Stimulated activated CD8-positive, alpha-beta memory T cell treated with anti-CD3 and anti-CD28 coated beads, Interleukin-12 subunit alpha, Interleukin-12 subunit beta, amount 100 ng/mL, for 4 hours (primary cell): Measurements from ENCODE around the gene THSD8.

Experiments
- DNase-seq: peaks from one replicate; pipeline ENCODE4 v3.0.0-alpha.2; 2020; ENCODE audit warnings: low read depth

Gene THSD8

DNA sequence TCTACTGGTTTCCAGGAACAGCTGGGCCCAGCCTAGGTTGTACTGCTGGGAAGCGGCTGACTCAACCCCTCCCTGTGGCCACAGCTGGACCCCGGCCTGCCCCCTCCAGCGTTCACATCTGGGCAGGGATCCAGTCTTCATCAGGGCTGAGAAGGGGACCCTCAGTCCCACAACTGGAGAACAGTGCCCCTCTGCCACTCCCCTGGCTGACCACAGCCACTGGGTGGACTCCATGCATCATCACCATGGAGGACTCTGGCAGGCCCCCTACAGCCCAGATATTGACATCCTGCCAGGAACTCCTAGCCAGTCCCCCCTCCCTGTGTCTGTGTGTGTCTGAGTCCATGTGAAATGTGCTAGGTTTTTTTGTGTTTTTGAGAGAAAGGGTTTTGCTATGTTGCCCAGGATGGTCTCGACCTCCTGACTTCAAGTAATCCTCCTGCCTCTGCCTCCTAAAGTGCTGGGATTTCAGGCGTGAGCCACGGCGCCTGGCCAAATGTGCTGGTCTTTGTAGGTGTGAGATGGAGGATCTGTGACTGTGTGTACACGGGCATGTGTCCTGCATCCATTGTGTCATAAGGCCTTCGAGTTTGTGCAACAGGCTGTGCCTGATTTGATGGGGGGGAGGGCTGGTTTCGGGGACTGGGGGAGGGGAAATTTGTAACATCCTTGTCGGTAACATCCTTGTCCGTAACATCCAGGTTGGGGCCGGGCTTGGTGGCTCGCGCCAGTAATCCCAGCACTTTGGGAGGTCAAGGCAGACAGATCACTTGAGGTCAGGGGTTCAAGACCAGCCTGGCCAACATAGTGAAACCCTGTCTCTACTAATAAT lies 22.5 kb upstream of the THSD8 start:
- no peak for DNase-seq

DNA sequence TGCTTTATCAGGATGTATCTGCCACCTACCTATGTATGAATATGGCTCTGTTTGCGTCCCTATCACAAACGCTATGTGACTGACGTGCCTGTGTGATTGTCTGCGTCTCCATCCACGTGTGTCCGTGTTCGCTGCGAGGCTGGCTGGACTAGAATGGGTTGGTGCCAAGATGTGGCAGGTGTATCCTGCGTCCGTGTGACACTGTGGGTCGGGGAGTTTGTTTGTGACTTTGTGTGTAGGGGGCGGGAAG lies 19.8 kb upstream of the THSD8 start:
- DNase-seq: no peak

DNA sequence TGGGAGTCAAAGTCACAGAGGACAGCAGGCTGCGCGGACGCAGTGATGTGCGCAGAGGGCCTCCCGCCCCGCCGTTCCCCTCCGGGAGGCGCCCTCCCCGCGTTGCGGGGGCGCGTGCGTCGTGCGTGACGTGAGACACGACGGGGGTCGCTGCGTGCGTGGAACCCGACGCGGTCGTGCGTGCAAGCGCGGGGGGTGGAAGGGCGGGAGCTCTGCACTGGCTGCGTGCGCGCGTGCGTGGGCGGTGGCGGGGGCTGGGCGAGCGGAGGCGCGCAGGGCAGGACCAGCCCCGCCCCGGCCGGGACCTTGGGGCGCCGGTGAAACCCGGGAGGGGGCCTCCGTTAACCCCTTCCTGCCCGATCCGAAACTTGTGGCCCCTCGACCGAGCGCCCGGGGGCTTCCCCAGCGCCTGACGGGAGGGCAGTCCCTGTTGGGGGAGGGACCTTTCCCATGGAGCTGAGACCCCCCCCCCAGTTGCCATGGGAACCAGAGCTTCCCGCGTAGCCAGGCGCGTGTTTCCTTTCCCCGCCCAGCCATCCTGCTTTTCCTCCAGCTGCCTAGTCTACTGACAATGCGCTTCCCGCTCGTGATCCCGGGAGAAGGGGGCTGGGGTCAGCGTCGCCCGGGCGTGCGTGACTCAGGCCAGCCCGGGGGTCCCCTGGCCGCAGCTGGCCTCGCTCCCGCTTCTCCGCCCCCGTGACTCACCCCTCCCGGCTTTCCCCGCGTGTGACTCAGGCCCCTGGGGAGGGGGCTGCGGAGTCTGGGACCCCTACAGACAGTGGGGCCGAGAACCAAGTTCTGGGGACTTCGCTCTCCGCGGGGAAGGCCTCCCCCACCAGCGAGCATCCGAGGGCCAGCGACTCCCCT lies 19.2 kb upstream of the THSD8 start:
- peak; percentile 88 for DNase-seq

DNA sequence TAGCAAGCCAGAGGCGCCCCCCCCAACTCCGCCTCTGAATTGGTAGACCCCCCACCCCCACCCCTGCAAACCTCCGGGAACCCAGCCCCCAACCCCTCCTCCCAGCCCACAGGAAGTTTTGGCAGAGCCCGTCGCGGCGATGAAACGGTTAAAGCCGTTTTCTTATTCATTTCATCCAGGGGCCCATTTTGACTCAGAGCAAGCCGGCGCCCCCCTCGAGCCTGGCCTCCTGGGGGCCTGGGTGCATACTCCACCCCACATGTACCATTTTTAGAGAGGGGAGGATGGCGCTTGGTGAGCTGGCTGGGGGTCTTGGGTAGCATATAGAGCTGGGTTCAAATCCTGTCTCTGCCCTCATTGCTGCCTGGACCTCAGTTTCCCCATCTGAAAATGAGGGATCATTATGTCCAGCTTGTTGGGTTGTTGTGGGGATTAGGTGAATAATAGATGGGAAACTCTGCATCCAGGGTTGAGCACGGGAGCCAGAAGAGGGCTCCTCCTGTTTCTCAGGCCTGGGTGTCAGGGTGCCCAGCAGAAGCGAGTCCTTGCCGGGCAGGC lies 18.5 kb upstream of the THSD8 start:
- peak; percentile 25 for DNase-seq

DNA sequence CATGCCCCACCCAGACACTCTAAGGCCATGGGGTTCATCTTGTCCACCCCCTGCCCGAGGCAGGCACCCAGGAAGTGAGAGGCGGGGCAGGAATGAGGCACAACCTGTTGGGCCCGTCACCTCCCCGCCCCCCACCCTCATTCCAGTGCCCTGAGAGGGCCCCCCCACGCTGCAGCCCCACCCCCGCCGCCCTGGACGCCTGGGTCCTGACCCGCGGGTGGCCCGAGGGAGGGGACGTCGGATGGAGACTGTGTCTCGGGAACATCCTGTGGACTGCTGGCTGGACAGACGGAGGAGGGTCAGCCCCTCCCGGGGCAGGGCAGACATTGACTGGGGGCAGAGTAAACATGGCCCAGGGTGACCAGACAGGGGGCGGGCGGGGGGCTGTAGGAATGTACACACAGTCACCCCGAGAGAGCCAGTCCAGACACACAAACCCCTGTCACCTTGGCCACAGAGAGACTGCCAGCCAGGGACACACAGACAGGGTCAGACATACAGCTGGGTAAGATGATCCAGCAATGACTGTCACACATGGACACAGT lies 17.9 kb upstream of the THSD8 start:
- DNase-seq: no peak

DNA sequence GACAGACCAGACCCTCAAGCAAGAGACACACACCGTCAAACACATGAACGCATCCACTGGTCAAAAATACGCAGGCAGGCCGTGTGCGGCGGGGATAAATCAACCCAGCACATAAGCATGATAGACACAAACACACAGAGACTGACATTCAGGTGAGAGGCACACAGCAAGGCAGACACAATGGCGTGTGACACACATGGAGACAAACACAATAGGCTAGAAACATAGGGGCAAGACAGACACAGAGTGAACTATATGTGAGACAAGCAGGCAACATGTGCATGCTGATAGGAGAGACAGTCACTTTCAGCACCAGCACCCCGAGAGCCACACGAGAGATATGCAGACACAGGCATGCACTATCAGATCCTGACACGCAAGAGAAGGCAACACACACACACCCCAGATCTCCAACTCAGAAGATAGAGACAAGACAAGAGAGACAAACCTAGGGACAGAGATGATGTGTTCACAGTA lies 17.4 kb upstream of the THSD8 start:
- DNase-seq: no peak

DNA sequence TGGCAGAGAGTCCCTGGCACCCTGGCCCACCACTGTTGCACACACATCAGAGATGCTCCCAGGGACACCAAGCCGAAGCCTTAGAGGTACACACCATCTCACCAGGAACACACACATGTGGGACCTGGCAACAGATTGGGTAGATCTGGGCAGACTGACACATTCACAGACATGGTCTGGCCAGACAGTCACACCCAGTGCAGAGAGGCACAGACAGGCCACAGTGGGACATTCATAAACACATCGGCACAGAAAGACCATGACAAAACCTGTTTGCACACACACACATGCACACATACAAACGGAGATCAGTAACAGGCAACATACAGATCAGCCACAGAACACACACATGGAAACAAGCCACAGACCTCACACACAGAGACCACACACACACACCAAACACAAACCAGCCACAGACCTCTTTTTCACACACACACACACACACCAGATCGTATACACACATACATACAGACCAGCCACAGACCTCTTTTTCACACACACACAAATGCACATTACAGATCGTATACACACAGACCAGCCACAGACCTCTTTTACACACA lies 16.9 kb upstream of the THSD8 start:
- peak; percentile 15 for DNase-seq

DNA sequence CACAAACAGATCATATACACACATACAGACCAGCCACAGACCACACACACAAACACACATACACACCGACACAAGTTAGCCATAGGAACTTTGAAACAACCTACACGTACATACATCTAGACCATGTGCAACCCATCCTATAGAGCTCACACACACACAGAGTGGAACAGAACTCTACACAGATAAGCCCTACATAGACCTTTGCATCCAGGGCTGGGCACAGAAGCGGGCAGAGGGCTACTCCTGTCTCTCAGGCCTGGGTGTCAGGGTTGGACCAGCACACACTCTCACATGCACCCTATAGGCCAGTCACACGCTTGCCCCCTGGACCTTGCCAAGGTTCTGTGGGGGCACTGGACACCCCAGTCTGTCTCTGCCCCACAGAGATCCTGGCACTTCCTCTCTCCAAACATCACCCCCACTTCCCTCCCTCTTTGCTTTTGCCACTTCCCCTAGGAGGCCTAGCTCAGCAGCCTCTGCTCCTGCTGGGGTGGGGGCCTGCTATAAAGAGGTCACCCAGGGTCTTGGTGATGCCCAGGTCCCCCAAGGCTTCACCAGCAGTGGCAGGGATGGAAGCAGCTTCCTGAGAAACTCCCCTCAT lies 16.3 kb upstream of the THSD8 start:
- DNase-seq: no peak

DNA sequence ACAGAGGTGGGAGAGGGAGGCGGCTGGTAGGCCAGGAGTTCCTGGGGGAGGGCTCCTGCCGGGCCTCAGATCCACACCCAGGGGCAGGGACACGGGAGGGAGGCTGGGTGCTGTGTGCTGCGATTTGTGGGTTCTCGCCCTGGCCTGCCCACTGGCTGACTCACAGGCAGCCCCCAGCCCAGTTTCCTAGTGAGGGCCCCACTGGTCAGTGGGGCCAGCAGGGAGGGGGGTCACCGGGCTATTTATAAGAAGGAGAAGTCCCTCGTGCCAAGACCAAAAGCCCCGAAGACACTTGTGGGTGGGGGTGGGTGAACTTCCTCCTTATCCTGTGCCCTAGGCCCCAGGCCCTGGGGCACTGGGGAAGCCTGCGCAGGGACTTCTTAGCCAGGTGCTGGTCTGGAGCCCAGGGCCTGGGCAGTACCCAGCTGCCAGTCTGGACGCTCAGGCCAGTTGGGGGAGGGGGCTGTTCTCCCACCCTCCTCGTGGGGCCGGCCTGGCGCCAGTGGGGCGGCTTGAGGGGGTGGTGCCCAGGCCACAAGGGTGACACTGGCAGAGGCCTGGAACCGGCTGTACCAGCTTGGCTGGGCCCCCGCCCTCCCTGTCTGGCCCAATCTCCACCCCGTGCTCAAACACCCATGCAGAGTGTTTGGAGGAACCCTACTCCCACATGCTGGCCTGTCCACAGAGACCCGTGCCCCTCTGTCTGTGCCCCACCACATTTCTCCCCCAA lies 15.6 kb upstream of the THSD8 start:
- peak; percentile 19 for DNase-seq

DNA sequence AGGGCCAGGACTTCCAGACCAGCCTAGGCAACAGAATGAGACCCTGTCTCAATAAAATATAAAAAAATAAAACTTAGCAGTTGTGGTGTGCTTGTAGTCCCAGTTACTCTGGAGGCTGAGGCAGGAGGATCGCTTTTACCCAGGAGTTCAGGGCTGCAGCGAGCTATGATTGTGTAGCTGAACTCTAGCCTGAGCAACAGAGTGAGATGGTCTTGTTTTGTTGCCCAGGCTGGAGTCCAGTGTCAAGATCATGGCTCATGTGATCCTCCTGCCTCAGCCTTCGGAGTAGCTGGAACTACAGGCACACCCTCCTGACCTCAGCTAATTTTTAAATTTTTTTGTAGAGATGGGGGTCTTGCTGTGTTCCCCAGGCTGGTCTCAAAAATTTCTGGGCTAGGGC lies 14.9 kb upstream of the THSD8 start:
- no peak for DNase-seq

DNA sequence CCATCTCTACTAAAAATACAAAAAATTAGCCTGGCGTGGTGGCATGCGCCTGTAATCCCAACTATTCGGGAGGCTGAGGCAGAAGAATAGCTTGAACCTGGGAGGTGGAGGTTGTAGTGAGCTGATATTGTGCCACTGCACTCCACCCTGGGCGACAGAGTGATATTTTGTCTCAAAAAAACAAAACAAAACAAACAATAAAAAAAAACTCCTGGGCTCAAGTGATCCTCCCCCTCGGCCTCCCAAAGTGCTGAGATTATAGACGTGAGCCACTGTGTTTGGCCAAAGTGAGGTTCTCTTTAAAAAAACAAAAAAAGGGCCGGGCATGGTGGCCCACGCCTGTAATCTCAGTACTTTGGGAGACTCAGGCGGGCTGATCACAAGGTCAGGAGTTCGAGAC lies 14.4 kb upstream of the THSD8 start:
- no peak for DNase-seq

DNA sequence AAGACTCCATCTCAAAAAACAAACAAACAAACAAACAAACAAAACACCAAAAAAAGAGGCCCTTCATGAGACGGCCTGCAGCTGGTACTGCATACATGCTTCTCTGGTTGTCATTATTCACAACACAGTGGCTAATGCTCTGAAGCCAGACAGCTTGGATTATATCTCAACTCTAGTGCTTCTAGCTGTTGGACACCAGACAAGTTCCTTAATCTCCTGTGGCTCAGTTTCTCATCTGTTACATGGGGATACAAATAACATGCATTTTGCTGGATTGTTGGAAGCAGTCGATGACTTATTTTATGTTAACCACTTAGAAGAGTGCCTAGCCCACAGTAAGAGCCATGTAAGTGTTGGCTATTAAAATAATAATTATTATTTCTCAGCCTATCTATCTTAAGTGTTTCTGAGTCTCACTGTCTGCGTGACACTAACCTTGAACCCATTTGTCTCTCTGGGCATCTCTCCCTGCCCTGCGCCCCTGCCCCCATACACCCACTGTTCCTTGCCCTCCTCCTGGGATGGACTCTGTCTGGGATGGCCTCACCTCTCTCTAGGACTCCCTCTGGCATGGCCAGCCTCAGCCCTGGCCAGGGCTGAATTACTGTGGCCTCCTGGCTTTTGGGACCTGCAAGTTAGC lies 13.7 kb upstream of the THSD8 start:
- DNase-seq: no peak

DNA sequence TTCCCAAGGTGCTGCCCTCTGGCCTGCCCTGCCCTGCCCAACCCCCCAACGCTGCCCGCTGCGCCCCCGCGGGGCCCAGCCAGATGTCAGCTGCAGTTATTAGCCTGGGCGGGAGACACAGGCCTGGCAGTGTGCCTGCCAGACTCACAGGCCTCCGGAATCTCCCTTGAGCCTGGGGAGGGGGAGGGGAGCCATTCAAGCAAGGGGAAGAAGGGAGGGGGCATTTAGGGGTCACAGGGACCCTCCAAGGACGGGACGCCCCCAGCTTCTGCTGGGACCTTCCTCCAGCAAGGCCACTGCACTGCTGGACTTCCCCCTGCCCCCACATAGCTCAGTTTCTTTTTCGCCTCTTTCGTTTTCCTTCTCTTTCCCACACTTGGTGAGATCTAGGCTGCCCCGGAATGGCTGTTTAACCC lies 13.2 kb upstream of the THSD8 start:
- peak; percentile 25 for DNase-seq

DNA sequence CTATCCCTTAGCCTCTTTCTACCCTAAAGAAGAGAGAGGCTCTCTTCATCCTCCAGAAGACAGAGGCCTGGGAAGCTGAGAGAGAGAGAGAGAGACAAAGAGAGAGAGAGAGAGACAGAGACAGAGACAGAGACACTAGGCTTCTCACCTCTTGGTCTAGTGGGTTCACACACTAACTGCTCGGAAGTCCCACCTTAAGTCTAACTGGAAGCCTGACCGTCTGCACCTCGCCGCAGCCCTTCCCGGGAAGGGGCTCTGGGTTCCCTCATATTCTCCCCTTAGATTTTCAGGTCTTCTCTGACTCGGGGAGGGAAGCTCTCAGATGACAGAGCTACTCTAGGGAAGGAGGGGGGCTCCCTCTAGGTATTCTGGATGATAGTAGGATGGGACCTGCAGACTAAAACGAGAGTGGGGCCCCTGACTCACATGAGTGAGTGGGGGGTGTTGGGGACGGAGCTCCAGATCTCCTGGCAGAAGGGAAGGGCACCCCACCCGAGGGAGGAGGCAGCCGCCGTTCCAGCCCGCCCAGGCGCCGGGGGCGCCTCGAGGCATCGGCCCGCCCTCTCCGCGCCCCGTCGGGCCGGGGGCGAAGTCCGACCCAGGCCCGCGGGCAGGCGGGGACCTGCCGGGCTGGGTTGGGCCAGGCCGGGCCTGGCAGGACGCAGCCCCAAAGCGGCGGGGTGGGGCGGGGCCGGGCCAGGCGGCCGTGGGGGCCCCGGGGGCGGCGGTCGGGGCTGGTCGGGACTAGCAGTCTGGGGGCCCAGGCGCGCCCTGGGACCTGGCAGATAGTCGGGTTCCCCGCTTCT lies 12.6 kb upstream of the THSD8 start:
- DNase-seq: no peak

DNA sequence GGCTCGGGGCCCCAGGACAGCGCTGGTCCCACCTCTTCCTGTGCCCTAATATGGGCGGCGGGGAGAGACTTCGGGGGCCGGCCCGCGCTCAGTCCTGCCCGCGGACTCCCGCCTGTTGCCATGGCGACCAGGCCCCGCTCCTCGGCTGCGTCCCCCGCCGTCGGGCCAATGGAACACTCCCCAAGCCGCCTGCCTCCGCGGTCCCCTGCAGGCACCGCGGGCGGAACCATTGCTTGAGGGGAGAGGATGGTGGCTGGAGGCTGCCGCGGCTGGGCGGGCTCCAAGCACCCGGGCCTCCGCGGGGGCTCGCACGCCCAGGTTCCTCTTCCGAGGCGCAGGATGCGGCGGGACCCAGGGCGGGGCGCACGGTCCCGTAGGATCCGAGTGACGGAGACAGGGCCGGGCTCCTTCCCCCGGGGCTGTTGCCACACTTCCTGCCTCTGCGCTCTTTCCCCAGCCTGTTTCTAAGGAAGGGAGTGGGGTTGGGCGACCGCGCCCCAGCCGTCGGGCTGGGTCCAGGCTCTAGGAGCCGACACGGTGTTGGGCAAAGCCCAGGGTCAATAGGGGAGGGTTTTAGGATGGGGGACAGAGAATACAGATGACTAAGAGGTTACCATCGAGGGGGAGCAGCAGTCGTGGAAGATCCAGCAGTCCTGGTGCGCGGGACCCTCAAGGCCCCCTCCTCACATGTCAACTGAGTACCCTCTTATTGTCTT lies 11.8 kb upstream of the THSD8 start:
- DNase-seq: peak; percentile 87

DNA sequence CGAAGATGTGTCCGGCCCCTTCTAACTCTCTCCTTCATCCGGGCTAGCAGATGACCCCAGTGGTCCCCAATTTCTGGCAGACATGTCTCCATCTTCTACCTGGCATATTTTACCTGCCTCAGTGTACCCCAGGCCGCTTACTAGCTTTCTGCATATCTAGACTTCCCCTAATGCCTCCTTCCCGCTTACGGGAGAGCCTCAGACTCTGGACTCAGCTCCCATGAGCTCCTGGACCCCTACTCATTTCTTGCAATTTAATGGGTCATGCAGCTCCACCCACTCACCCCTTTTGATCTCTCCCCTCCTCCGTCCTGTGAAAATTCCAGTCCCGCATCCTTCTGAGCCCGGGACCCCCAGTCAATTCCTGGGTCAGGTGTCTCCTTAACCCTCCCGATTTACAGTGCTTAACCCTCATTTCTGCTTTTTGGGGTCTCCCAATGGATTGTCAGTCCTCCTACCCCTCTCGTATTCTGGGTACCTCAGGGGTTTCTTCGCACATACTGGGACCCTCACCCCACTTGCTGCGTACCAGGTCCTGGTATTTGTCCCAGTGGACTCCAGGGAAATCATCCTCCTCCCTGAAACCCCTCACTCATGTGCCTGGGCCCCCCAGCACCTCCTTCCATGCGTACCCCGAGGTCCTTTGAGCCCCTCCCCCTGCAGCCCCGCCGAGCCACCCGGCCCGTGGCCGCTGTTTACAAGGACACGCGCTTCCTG lies 11.1 kb upstream of the THSD8 start:
- DNase-seq: no peak

DNA sequence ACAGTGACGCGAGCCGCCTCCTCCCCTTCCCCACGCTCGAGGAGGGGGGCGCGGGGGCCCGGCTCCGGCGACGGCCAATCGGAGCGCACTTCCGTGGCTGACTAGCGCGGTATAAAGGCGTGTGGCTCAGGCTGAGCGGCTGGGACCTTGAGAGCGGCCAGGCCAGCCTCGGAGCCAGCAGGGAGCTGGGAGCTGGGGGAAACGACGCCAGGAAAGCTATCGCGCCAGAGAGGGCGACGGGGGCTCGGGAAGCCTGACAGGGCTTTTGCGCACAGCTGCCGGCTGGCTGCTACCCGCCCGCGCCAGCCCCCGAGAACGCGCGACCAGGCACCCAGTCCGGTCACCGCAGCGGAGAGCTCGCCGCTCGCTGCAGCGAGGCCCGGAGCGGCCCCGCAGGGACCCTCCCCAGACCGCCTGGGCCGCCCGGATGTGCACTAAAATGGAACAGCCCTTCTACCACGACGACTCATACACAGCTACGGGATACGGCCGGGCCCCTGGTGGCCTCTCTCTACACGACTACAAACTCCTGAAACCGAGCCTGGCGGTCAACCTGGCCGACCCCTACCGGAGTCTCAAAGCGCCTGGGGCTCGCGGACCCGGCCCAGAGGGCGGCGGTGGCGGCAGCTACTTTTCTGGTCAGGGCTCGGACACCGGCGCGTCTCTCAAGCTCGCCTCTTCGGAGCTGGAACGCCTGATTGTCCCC lies 10.4 kb upstream of the THSD8 start, which contains the start of gene JUNB:
TSS of gene JUNB (plus strand) at position 142 of the 706 bp plus-strand sequence. CDS start at position 428, 286 bp downstream.
- DNase-seq: peak; percentile 95
